Epithelial cell of esophagus (primary cell): ENCODE measurements around the gene COL25A1.

Experiments
- DNase-seq: peaks from one replicate; pipeline ENCODE4 v3.0.0; 2010; ENCODE audit warnings: low read depth
- H3K4me3 ChIP-seq: 2 replicates; pipeline ENCODE4 v1.5.1; 2011; ENCODE audit warnings: mild to moderate bottlenecking, low read length, control low read depth
- TF ChIP-seq, protein P1 (sequence below): IDR thresholded peaks from 2 replicates; pipeline ENCODE4 v1.5.1; 2011; ENCODE audit warnings: low read depth, mild to moderate bottlenecking, low read length, control low read depth, inconsistent platforms; ENCODE audit not compliant: insufficient read depth; ENCODE audit errors: missing control alignments

COL25A1 gene

GRCh38 chr4:109014593-109015412 is 287.7 kb downstream of the COL25A1 start:
- DNase-seq = no peak
- TF ChIP-seq, protein P1, sequence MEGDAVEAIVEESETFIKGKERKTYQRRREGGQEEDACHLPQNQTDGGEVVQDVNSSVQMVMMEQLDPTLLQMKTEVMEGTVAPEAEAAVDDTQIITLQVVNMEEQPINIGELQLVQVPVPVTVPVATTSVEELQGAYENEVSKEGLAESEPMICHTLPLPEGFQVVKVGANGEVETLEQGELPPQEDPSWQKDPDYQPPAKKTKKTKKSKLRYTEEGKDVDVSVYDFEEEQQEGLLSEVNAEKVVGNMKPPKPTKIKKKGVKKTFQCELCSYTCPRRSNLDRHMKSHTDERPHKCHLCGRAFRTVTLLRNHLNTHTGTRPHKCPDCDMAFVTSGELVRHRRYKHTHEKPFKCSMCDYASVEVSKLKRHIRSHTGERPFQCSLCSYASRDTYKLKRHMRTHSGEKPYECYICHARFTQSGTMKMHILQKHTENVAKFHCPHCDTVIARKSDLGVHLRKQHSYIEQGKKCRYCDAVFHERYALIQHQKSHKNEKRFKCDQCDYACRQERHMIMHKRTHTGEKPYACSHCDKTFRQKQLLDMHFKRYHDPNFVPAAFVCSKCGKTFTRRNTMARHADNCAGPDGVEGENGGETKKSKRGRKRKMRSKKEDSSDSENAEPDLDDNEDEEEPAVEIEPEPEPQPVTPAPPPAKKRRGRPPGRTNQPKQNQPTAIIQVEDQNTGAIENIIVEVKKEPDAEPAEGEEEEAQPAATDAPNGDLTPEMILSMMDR = no peak
- H3K4me3 ChIP-seq = no peak overlapping the region

GRCh38 chr4:109012286-109012880 is 290.1 kb downstream of the COL25A1 start:
- H3K4me3 ChIP-seq = no peak overlapping the region
- DNase-seq = no peak
- TF ChIP-seq, protein P1 = no peak

DNA sequence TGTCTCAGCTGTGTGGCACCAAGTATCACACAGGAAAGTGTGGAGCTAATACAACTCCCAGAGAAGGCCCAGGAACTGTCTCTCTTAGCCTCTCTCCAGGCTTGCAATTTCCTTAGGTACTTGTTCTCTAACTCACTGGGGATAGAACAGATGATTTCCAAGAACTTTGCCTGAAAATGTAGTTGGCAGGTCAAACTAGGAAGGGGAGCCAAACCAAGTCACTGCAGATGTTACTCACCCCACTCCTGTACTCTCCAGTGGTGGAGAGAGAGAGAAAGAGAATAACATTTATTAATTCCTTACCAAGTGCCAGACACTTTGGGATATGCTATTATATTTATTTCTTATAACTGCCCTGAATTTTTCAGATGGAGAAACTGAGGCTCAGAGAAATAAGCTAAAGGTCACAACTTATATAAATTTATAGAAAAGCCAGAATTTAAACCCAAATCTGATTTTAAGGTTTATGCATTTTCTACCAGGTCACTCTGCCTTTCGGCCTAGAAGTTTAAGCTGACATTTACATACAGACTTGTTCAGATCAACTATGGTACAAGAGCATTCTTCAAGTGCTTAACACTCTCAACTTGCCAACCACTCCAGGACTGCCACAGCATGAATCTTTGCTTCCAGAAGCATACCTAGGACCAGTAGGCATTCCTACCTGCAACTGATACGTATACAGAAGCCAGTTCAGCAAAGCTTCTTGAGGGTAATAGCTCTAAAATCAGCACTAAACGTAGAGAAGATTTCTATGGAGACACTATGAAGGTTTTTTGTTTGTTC is 291.0 kb downstream of the COL25A1 start:
- TF ChIP-seq, protein P1 = no peak
- DNase-seq = no peak
- no peak overlapping the region for H3K4me3 ChIP-seq

GRCh38 chr4:109010521-109010920 is 291.9 kb downstream of the COL25A1 start:
- DNase-seq = no peak
- H3K4me3 ChIP-seq = no peak overlapping the region

GRCh38 chr4:109009909-109010308 is 292.5 kb downstream of the COL25A1 start:
- no peak overlapping the region for H3K4me3 ChIP-seq
- TF ChIP-seq, protein P1 = no peak
- DNase-seq = peak; percentile 60

More at GRCh38 chr4:109010521-109010920, 291.9 kb downstream of the COL25A1 start:
- TF ChIP-seq, protein P1 = no peak

DNA sequence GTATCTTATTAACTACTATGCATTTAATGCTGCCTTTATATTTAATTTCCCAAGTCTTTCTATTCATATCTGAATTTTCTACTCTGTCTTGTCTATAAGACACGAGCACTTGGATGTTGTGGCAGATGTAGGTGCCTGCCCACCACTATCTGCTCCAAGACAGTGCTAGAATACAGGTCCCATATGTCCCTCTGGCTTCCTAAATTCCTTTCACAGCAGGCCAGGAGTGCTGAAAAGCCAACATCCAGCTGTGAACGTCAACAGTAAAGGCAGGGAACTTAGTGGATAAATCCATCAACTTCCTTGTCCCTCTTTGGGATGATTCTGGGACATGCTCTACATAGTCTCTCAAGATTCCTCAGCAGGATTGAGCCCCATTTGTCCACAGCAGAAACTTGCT is 294.5 kb downstream of the COL25A1 start:
- TF ChIP-seq, protein P1 = no peak
- DNase-seq = no peak
- no peak overlapping the region for H3K4me3 ChIP-seq
